Osteoblast (primary cell): ENCODE results near the gene NUAK2. TPM values are rescaled to one million over a fixed set of nuclear protein-coding genes. Genes with fewer than 3 reads are reported as not detected.
"Not testable (repeated sequence)": the region's sequence is repeated elsewhere in the genome, so short reads cannot be mapped to it uniquely, and the experiment has no call there.

Source experiments
- DNase-seq: peaks from one replicate; pipeline ENCODE4 v3.0.0; 2011; ENCODE audit warnings: low spot score, mixed read lengths; ENCODE audit not compliant: insufficient read length; ENCODE audit errors: missing footprints
- H2AFZ ChIP-seq: 2 replicates; pipeline ENCODE4 v1.6.0; 2011; ENCODE audit warnings: mild to moderate bottlenecking, low read length
- H3K27ac ChIP-seq: 2 replicates; pipeline ENCODE4 v1.5.1; 2011; ENCODE audit warnings: mild to moderate bottlenecking, low read depth, low read length, moderate library complexity
- H3K27me3 ChIP-seq: 2 replicates; pipeline ENCODE4 v1.6.0; 2012; ENCODE audit warnings: mild to moderate bottlenecking, control low read depth, inconsistent platforms, low read length, moderate library complexity; ENCODE audit not compliant: insufficient read depth
- H3K36me3 ChIP-seq: 2 replicates; pipeline ENCODE4 v1.5.1; 2011; ENCODE audit warnings: mild to moderate bottlenecking, low read length, control low read depth, moderate library complexity; ENCODE audit not compliant: insufficient read depth
- H3K4me1 ChIP-seq: 2 replicates; pipeline ENCODE4 v1.5.1; 2011; ENCODE audit warnings: mild to moderate bottlenecking, low read length, control low read depth, moderate library complexity; ENCODE audit not compliant: insufficient read depth
- H3K4me2 ChIP-seq: 2 replicates; pipeline ENCODE4 v1.6.0; 2011; ENCODE audit warnings: mild to moderate bottlenecking, low read length; ENCODE audit not compliant: insufficient read depth
- H3K4me3 ChIP-seq: fragments of 200-600 bp; sonication (generic); 3 replicates; pipeline ENCODE4 v1.5.1; 2012; ENCODE audit warnings: mild to moderate bottlenecking, low read length, inconsistent platforms; ENCODE audit not compliant: insufficient read depth
- H3K79me2 ChIP-seq: 2 replicates; pipeline ENCODE4 v1.6.0; 2012; ENCODE audit warnings: mild to moderate bottlenecking, low read length, control low read depth, inconsistent platforms; ENCODE audit not compliant: insufficient read depth
- H3K9me3 ChIP-seq: 2 replicates; pipeline ENCODE4 v1.5.1; 2011; ENCODE audit warnings: low read depth, low read length, control low read depth
- H4K20me1 ChIP-seq: 2 replicates; pipeline ENCODE4 v1.6.0; 2012; ENCODE audit warnings: mild to moderate bottlenecking, low read length, control low read depth; ENCODE audit not compliant: insufficient read depth
- total RNA-seq: library from RNA; depleted of rRNA; stranded (reverse); fragments of >200 nt; gene quantifications from 2 replicates; pipeline ENCODE4 v1.2.3, GENCODE V29; 2012
- TF ChIP-seq, protein P1 (sequence below): IDR thresholded peaks from 2 replicates; pipeline ENCODE4 v1.5.1; 2011; ENCODE audit warnings: mild to moderate bottlenecking, low read depth, low read length, moderate library complexity; ENCODE audit errors: extremely low read depth

Gene NUAK2
- total RNA-seq, 1 donor = 3.6 TPM

DNA sequence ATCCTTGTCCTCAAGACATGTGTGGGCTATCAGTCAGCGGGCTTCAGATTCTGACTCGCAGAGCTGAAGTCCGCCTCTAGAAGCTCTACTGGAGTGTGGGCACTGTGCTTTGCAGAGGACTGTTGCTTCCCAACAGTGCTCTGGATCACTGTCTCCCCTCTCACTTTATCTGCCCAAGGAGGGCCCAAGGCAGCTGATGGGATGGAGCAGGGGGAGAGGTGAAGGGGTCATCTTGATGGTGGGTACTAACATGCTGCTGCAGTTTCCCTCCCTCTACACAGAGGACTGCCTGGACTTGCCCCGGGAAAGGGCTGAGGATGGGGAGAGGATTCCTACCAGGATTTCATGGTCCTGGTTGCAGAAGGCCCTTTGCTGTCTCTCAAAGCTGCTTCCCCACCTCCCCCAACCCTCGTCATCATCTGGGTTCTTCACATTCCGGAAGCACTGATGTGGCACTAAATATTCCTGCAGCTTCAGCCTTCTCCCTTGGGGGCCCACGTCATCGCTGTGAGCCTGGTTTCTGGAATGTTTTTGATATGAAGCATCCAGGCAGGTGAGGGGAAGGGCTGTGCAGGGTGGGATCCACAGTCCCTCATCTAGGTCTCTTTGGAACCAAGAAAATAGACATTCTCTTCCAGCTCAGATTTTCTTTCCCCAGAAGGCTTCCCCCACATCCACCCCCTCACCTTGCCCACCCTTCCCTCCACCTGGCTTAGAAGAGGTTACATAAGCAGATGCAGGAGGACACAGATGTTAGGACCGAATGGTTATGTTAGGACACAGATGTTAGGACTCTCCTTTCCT, 23.2 kb downstream of the NUAK2 start:
- Histone ChIP-seq H3K79me2 (no peaks in the 10 kb centered on the region), H3K27ac (peak overlapping the region; percentile 99), H3K4me2 (peak overlapping the region; percentile 47), H4K20me1 (no peaks in the 10 kb centered on the region), H3K4me3 (no peak overlapping the region), H3K4me1 (peaks cover 63% of the 10 kb centered on the region), H3K27me3 (no peaks in the 10 kb centered on the region), H2AFZ (peak overlapping the region; percentile 13), H3K9me3 (no peaks in the 10 kb centered on the region), H3K36me3 (peaks cover 7% of the 10 kb centered on the region)
- peak; percentile 96 for DNase-seq
- TF ChIP-seq, protein P1, sequence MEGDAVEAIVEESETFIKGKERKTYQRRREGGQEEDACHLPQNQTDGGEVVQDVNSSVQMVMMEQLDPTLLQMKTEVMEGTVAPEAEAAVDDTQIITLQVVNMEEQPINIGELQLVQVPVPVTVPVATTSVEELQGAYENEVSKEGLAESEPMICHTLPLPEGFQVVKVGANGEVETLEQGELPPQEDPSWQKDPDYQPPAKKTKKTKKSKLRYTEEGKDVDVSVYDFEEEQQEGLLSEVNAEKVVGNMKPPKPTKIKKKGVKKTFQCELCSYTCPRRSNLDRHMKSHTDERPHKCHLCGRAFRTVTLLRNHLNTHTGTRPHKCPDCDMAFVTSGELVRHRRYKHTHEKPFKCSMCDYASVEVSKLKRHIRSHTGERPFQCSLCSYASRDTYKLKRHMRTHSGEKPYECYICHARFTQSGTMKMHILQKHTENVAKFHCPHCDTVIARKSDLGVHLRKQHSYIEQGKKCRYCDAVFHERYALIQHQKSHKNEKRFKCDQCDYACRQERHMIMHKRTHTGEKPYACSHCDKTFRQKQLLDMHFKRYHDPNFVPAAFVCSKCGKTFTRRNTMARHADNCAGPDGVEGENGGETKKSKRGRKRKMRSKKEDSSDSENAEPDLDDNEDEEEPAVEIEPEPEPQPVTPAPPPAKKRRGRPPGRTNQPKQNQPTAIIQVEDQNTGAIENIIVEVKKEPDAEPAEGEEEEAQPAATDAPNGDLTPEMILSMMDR = no peak

DNA sequence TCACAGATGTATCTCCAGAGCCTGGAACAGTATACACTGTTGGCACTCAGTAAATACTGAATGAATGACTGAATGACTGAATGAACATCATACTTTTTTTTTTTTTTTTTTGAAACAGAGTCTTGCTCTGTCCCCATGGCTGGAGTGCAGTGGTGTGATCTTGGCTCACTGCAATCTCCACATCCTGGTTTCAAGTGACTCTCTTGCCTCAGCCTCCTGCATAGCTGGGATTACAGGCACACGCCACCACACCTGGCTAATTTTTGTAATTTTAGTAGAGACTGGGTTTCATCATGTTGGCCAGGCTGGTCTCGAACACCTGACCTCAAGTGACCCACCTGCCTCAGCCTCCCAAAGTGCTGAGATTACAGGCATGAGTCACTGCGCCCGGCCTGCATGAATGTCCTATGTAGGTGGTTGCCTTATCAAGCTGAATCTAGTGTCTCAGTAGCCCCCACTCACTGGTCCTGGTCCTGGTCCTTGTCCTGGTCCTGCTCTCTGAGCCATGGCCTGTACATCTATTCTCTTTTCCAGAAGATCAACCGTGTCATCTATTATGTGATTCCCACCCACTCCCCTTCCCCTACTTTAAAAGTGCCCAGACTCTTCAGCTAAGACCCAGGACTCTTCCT, 23.9 kb downstream of the NUAK2 start:
- H4K20me1 ChIP-seq, H3K79me2 ChIP-seq, H3K36me3 ChIP-seq, H3K4me3 ChIP-seq, H3K27me3 ChIP-seq, H3K9me3 ChIP-seq: not testable (repeated sequence)
- peak overlapping the region; percentile 47 for H3K4me2 ChIP-seq
- DNase-seq = peak; percentile 22
- H3K27ac ChIP-seq = peak overlapping the region; percentile 99
- H3K4me1 ChIP-seq = peaks cover 66% of the 10 kb centered on the region
- H2AFZ ChIP-seq = peak overlapping the region; percentile 13

DNA sequence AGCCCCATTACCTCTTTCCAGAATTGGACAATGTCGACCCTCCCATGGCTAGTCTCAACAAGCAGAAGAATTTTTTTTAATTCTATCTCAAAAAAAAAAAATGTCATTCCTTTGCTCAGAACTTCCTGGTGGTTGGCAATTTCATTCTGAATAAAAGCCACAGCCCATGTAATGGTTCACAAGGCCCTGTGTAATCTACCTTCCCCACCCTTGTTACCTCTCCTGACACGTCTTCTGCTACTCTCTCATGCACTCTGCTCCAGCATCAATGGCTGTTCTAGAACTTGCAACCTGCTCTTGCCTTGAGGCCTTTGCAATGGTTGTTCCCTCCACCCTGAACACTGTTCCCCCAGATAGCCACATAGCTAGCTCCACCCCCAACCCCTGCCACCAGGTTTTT, 25.4 kb downstream of the NUAK2 start:
- no peaks in the 10 kb centered on the region for H3K79me2 ChIP-seq
- TF ChIP-seq, protein P1 = no peak
- H3K4me1 ChIP-seq = peaks cover 53% of the 10 kb centered on the region

DNA sequence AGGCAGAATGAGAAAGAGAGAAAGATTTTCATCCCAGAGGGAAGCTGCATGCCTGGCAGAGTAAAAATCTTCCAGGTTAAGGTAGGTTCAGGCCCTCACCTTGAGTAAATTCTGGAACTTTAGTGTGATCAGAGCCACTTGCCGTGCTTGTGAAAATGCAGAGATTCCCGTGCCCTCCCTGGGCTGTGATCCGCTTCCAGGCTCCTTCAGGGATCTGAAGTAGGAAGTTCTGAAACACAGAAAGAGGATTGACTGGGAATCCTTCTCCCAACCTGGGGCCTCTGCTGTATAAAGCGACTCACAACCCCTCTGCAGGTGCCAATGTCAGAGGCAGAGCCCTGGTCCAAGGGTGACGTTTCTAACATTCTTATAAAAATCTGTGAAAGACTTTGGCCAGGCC, 26.6 kb downstream of the NUAK2 start:
- Histone ChIP-seq H3K4me2 (peak overlapping the region; percentile 73), H3K9me3 (no peaks in the 10 kb centered on the region), H3K27me3 (no peaks in the 10 kb centered on the region), H3K36me3 (no peaks in the 10 kb centered on the region), H3K4me1 (peaks cover 41% of the 10 kb centered on the region), H3K4me3 (peak overlapping the region; percentile 29), H4K20me1 (no peaks in the 10 kb centered on the region), H3K79me2 (no peaks in the 10 kb centered on the region), H2AFZ (no peak overlapping the region), H3K27ac (peak overlapping the region; percentile 94)
- TF ChIP-seq, protein P1 = no peak
- peak; percentile 48 for DNase-seq

More for the DNA sequence above, 25.4 kb downstream of the NUAK2 start:
- Histone ChIP-seq H3K9me3 (no peaks in the 10 kb centered on the region), H3K27ac (no peak overlapping the region), H3K4me2 (no peak overlapping the region), H3K4me3 (no peak overlapping the region), H4K20me1 (no peaks in the 10 kb centered on the region), H3K27me3 (no peaks in the 10 kb centered on the region), H3K36me3 (no peaks in the 10 kb centered on the region), H2AFZ (no peak overlapping the region)
- no peak for DNase-seq
